Fibroblast of the aortic adventitia (primary cell): ENCODE data around the gene NPSR1. TPM values are rescaled to one million over a fixed set of nuclear protein-coding genes. Genes with fewer than 3 reads are reported as not detected.

Experiments
- DNase-seq: peaks from one replicate; pipeline ENCODE4 v3.0.0-alpha.2; 2010; ENCODE audit warnings: low read depth
- H3K4me3 ChIP-seq: 2 replicates; pipeline ENCODE4 v1.5.1; 2011; ENCODE audit warnings: low read depth, mild to moderate bottlenecking, control low read depth, low read length, moderate library complexity
- total RNA-seq: library from RNA; depleted of rRNA; stranded (reverse); fragments of >200 nt; gene quantifications from 2 replicates; pipeline ENCODE4 v1.2.3, GENCODE V29; 2012; ENCODE audit warnings: low replicate concordance
- TF ChIP-seq, protein P1 (sequence below): IDR thresholded peaks from 2 replicates; pipeline ENCODE4 v1.5.1; 2011; ENCODE audit warnings: mild to moderate bottlenecking, low read length, control low read depth, inconsistent platforms; ENCODE audit not compliant: insufficient read depth

The NPSR1 gene
- total RNA-seq, 1 donor, result not detected

DNA sequence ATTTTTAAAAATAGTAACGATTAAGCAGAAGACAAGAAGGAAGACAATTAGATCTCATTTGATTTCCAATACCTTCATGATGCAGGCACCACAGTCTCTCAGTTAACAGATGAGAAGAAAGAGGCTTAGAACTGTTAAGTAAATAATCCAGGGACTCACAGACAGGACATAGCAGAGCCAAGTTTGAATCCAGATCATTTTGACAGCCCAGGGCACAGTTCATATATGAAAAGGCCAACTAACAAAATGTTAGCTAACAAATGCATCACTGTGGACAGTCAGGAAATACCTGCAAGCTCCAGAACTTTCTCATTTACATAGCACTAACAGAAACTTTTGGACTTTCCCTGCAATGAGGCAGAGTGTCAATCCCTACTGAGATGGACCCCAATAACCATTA, 4.2 kb upstream of the NPSR1 start:
- H3K4me3 ChIP-seq, result no peak overlapping the region
- no peak for DNase-seq
- TF ChIP-seq, protein P1, sequence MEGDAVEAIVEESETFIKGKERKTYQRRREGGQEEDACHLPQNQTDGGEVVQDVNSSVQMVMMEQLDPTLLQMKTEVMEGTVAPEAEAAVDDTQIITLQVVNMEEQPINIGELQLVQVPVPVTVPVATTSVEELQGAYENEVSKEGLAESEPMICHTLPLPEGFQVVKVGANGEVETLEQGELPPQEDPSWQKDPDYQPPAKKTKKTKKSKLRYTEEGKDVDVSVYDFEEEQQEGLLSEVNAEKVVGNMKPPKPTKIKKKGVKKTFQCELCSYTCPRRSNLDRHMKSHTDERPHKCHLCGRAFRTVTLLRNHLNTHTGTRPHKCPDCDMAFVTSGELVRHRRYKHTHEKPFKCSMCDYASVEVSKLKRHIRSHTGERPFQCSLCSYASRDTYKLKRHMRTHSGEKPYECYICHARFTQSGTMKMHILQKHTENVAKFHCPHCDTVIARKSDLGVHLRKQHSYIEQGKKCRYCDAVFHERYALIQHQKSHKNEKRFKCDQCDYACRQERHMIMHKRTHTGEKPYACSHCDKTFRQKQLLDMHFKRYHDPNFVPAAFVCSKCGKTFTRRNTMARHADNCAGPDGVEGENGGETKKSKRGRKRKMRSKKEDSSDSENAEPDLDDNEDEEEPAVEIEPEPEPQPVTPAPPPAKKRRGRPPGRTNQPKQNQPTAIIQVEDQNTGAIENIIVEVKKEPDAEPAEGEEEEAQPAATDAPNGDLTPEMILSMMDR, result no peak

DNA sequence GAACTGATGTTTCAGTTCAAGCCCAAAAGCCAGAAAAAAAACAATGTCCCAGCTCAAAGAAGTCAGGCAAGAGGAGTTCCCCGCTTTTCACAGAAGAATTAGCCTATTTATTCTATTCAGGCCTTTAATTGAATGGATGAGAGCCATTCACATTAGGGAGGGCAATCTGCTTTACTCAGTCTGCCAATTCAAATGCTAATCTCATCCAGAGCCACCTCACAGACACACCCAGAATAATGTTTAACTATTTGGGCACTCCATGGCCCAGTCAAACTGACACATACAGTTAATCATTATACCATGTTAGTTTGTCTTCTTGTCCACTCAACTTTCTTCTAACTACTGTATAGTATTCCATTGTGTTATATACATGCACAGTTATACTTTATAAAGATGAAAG, 2.6 kb upstream of the NPSR1 start:
- no peak for DNase-seq
- TF ChIP-seq, protein P1, result no peak
- no peak overlapping the region for H3K4me3 ChIP-seq

DNA sequence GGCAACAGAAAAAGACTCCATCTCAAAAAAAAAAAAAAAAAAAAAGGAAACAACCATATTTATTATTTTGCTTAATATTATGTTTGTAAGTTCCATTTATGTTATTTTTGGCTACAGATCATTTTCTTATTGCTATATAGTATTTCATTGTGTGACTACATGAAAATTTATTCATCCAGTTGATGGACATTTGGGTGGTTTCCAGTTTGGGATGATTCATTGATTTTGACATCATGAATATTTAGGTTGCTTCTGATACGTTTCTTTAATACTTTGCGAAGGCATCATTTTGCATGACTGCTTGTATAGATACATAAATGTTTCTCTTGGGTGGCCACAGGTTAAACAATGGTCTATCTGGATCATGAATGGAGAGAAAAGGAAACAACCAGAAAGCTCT, 2.0 kb upstream of the NPSR1 start:
- no peak for DNase-seq
- no peak overlapping the region for H3K4me3 ChIP-seq
- TF ChIP-seq, protein P1, result no peak

DNA sequence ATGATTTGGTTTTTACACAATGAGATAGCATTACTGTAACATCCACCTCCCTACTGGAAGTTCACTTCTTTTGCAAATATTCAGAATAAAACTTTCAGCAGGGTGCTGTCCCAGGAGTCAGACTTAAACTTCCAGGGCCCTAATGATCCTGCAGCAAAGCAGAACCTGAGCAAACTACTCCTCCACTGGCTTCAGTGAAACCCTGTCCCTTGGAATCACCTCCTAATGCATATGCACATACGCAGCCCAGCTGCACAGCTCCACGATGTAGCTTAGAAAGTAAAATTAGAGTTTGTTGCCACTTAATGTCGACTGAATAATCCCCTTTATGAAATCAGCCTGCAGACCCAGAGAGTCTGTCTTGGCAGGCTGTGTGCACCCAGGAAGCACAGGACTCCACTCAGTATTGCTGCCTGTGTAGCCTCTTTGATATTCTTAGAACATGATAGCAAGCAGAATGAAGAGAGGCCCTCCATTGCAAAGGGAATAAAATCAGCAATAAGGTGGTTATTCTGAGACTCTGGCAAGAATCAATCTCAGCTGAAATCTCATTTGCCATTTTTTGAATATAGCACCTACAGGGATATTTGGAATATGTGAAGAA, 1.6 kb downstream of the NPSR1 start:
- no peak for DNase-seq
- H3K4me3 ChIP-seq, result no peak overlapping the region
- TF ChIP-seq, protein P1, result no peak

DNA sequence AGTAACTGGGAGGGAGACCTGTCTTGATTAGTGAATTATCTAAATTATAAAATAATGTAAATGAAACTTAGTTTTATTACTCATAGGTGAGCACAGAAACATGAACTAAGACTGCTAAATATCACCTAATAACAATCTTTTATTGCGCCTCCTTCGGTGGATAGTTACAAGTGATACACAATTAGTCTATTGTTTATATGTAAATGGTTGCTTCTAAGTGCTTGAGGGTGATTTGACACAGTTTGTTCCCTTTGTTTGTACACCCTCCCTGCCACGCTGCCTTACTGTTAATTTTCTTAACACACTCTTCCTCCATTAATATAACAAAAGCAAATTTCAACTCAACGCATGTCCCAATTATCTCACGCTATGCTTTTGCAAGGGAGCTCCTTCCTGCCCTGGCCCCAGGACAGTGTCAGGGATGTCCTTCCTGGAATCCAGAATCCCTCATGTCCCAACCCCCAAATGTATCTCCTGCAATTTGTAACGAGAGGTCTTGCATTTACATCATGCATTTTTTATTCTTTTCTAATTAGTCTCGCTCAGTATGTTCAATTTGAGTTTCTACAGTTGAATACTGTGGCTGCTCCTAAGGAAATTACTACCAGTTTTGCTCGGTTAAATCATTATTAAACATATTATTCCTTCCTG, 4.2 kb downstream of the NPSR1 start:
- no peak overlapping the region for H3K4me3 ChIP-seq
- TF ChIP-seq, protein P1, result no peak
- DNase-seq, result no peak

DNA sequence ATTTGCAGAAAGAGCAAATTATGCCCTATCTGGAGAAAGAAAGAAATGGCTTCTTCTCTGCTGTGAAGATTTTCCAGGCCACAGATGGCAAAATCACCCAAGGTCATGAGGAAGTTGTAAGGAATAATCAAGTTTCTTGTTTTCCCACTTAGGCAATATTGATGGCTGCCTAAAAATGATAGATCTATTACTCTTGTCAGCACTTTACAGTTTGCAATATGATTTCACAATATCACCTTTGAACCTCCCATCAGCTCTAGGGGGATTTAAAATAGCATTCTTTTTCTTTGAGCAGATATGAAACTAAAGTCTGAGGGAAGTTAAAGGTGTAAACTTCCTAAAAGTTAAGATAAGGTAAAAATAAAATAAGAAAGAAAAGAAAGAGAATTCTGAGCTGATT, 6.7 kb downstream of the NPSR1 start:
- DNase-seq, result no peak
- TF ChIP-seq, protein P1, result no peak
- H3K4me3 ChIP-seq, result no peak overlapping the region
